ENCODE data around the gene C12orf60.

Gene C12orf60

DNA sequence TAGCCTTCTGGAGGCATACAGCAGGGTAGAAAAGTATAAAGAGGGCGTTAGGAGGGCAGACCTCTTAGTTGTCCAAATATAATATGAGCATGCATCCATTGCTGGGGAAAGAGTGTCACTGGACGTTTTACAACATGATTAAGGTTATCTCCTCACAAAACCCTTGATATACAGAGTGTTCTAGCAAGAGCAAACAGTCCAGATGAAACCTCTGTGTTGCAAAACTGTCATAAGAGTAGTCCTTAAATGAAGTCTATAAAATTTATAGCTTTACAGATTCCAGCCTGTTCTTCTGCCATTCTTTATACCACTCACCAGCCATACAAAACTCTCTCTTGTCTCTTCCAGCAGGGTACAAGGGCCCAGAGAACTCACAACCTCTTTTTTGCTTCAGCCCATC lies 21.9 kb upstream of the C12orf60 start:
- no peaks in the 10 kb centered on the region for H3K27me3 ChIP-seq (ENCODE audit: control insufficient read depth, insufficient read depth, low read length)
- H3K4me1 ChIP-seq (ENCODE audit: control insufficient read depth, insufficient read depth, low read length), result peaks cover 12% of the 10 kb centered on the region
- no peaks in the 10 kb centered on the region for H3K9me3 ChIP-seq (ENCODE audit: control insufficient read depth, low read length)
- no peak overlapping the region for H3K9ac ChIP-seq (ENCODE audit: low read length)
- H3K36me3 ChIP-seq (ENCODE audit: control insufficient read depth, insufficient read depth, low read length), result no peaks in the 10 kb centered on the region
- H3K4me3 ChIP-seq (ENCODE audit: low read length), result no peak overlapping the region

DNA sequence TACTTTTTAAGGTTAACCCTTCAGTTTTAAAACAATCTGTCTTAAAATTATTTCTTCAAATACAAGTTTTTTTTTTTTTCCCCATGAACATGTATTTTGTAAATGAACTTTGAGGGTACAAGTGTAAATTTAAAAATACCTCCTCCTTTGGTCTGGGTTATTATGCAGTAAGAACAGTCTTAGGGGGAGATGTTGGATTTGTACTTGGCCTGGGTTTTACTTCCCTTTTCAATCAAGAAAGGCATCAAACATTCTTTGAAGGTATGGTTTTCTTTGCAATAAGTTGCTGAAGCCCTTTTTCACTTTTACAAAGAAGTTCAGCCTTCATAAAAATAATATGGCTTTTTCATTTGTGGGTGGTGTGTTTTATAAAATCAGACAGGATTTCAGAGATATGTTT lies 20.7 kb upstream of the C12orf60 start:
- Histone ChIP-seq H3K9me3 (ENCODE audit: control insufficient read depth, low read length) (no peaks in the 10 kb centered on the region), H3K4me1 (ENCODE audit: control insufficient read depth, insufficient read depth, low read length) (peaks cover under 1% of the 10 kb centered on the region), H3K36me3 (ENCODE audit: control insufficient read depth, insufficient read depth, low read length) (no peaks in the 10 kb centered on the region), H3K27me3 (ENCODE audit: control insufficient read depth, insufficient read depth, low read length) (no peaks in the 10 kb centered on the region), H3K9ac (ENCODE audit: low read length) (no peak overlapping the region), H3K4me3 (ENCODE audit: low read length) (no peak overlapping the region)

GRCh38 chr12:14784471-14784870 lies 19.0 kb upstream of the C12orf60 start:
- no peaks in the 10 kb centered on the region for H3K27me3 ChIP-seq (ENCODE audit: control insufficient read depth, insufficient read depth, low read length)
- peaks cover 6% of the 10 kb centered on the region for H3K36me3 ChIP-seq (ENCODE audit: control insufficient read depth, insufficient read depth, low read length)
- no peaks in the 10 kb centered on the region for H3K9me3 ChIP-seq (ENCODE audit: control insufficient read depth, low read length)
- no peak overlapping the region for H3K9ac ChIP-seq (ENCODE audit: low read length)
- H3K4me3 ChIP-seq (ENCODE audit: low read length), result no peak overlapping the region
- no peaks in the 10 kb centered on the region for H3K4me1 ChIP-seq (ENCODE audit: control insufficient read depth, insufficient read depth, low read length)

- Histone ChIP-seq H3K4me3 (ENCODE audit: low read length) (no peak overlapping the region), H3K36me3 (ENCODE audit: control insufficient read depth, insufficient read depth, low read length) (peaks cover 6% of the 10 kb centered on the region), H3K27me3 (ENCODE audit: control insufficient read depth, insufficient read depth, low read length) (no peaks in the 10 kb centered on the region), H3K9me3 (ENCODE audit: control insufficient read depth, low read length) (no peaks in the 10 kb centered on the region), H3K4me1 (ENCODE audit: control insufficient read depth, insufficient read depth, low read length) (no peaks in the 10 kb centered on the region), H3K9ac (ENCODE audit: low read length) (no peak overlapping the region)
These were observed 17.9 kb upstream of the C12orf60 start for GRCh38 chr12:14785568-14785967.

DNA sequence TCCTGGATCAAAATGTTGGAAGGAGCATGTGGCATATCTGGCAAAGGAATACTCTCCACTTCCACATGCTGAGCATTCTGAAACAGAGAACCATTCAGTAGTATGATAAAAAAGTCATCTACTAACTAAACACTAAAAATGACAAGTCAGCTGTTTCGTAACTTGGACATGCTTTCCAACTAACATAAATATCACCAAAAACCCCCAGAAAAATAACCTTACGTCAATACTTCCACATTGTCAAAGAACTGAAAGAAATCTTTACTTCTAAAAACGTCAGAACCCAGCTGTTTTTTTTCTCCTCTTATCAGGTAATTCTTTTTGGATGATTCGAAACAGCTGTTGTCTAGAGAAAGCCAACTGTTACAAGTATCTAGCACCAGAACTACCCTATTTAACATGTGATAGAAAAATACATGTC lies 8.4 kb upstream of the C12orf60 start:
- H3K4me1 ChIP-seq (ENCODE audit: control insufficient read depth, insufficient read depth, low read length), result no peaks in the 10 kb centered on the region
- H3K27me3 ChIP-seq (ENCODE audit: control insufficient read depth, insufficient read depth, low read length), result no peaks in the 10 kb centered on the region
- no peak overlapping the region for H3K4me3 ChIP-seq (ENCODE audit: low read length)
- H3K9me3 ChIP-seq (ENCODE audit: control insufficient read depth, low read length), result no peaks in the 10 kb centered on the region
- H3K36me3 ChIP-seq (ENCODE audit: control insufficient read depth, insufficient read depth, low read length), result no peaks in the 10 kb centered on the region
- H3K9ac ChIP-seq (ENCODE audit: low read length), result no peak overlapping the region

DNA sequence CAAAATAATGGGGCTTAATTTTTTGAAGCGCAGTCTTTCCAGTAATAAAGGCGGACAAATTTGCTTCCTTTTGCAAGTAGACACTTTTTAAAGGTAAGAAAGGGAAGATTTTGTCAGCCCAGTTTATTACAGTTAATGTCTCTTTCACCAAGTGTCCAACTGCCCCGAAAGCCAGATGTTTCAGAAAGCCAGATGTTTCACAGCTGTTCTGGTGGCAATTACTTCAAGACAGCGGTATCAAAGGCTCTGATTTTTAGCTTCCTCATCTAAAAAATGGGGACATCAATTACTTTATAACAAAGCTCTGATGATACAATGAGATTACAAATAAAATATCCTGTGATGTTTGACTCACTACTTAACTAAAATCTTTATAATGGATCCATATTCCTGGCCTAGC lies 1.2 kb upstream of the C12orf60 start:
- peak overlapping the region; percentile 84 for H3K9ac ChIP-seq (ENCODE audit: low read length)
- H3K36me3 ChIP-seq (ENCODE audit: control insufficient read depth, insufficient read depth, low read length), result no peaks in the 10 kb centered on the region
- no peak overlapping the region for H3K4me3 ChIP-seq (ENCODE audit: low read length)
- H3K9me3 ChIP-seq (ENCODE audit: control insufficient read depth, low read length), result no peaks in the 10 kb centered on the region
- H3K4me1 ChIP-seq (ENCODE audit: control insufficient read depth, insufficient read depth, low read length), result no peaks in the 10 kb centered on the region
- H3K27me3 ChIP-seq (ENCODE audit: control insufficient read depth, insufficient read depth, low read length), result no peaks in the 10 kb centered on the region

DNA sequence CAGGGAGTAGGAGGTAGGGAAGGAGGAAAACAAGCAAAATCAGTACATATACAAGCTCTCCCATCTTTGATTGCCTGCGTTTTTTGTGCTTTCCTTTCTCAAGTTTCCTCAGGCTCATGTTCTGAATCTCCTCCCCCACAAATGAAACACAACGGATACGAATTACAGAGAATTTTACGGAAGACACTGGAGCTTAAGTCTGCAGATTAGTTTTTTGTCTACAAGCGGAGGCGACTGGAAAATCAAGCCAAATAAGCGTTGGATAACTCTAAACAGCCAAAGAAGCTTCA lies 804 bp upstream of the C12orf60 start:
- no peaks in the 10 kb centered on the region for H3K9me3 ChIP-seq (ENCODE audit: control insufficient read depth, low read length)
- peak overlapping the region; percentile 53 for H3K4me3 ChIP-seq (ENCODE audit: low read length)
- no peaks in the 10 kb centered on the region for H3K4me1 ChIP-seq (ENCODE audit: control insufficient read depth, insufficient read depth, low read length)
- peak overlapping the region; percentile 84 for H3K9ac ChIP-seq (ENCODE audit: low read length)
- H3K27me3 ChIP-seq (ENCODE audit: control insufficient read depth, insufficient read depth, low read length), result no peaks in the 10 kb centered on the region
- H3K36me3 ChIP-seq (ENCODE audit: control insufficient read depth, insufficient read depth, low read length), result no peaks in the 10 kb centered on the region

GRCh38 chr12:14803830-14804160 lies 325 bp downstream of the C12orf60 start:
- Histone ChIP-seq H3K27me3 (ENCODE audit: control insufficient read depth, insufficient read depth, low read length) (no peaks in the 10 kb centered on the region), H3K9me3 (ENCODE audit: control insufficient read depth, low read length) (no peaks in the 10 kb centered on the region), H3K4me1 (ENCODE audit: control insufficient read depth, insufficient read depth, low read length) (no peaks in the 10 kb centered on the region), H3K36me3 (ENCODE audit: control insufficient read depth, insufficient read depth, low read length) (no peaks in the 10 kb centered on the region), H3K9ac (ENCODE audit: low read length) (peak overlapping the region; percentile 54), H3K4me3 (ENCODE audit: low read length) (peak overlapping the region; percentile 47)

GRCh38 chr12:14810167-14810952 lies 6.9 kb downstream of the C12orf60 start:
- no peaks in the 10 kb centered on the region for H3K4me1 ChIP-seq (ENCODE audit: control insufficient read depth, insufficient read depth, low read length)
- H3K27me3 ChIP-seq (ENCODE audit: control insufficient read depth, insufficient read depth, low read length), result no peaks in the 10 kb centered on the region
- H3K36me3 ChIP-seq (ENCODE audit: control insufficient read depth, insufficient read depth, low read length), result no peaks in the 10 kb centered on the region
- H3K9ac ChIP-seq (ENCODE audit: low read length), result no peak overlapping the region
- no peak overlapping the region for H3K4me3 ChIP-seq (ENCODE audit: low read length)
- no peaks in the 10 kb centered on the region for H3K9me3 ChIP-seq (ENCODE audit: control insufficient read depth, low read length)

DNA sequence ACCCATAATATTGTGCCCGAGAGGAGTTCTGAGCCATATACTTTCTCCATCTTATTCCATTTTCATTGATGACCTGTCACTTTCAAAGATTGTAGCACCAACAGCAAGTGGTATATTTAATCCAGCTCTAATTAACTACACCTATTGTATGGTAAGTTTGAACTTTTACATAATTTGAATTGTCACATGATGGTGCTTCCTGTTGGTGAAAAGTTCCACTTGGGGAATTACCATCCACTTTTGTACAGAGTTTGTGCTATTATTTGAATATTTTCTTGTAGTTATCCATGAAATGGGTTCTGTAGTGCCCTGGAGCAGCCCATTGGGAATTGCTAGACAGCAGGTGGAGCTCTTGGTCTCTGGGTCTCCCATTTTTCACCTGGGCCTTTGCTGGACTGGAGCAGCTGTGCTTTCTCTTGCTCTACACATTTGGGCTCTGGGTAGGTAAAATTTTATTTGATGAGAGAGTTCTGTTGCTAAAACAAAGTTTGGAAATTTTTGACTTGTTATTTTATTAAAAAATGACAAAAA lies 7.5 kb downstream of the C12orf60 start:
- Histone ChIP-seq H3K4me1 (ENCODE audit: control insufficient read depth, insufficient read depth, low read length) (no peaks in the 10 kb centered on the region), H3K9ac (ENCODE audit: low read length) (no peak overlapping the region), H3K27me3 (ENCODE audit: control insufficient read depth, insufficient read depth, low read length) (no peaks in the 10 kb centered on the region), H3K36me3 (ENCODE audit: control insufficient read depth, insufficient read depth, low read length) (no peaks in the 10 kb centered on the region), H3K9me3 (ENCODE audit: control insufficient read depth, low read length) (no peaks in the 10 kb centered on the region), H3K4me3 (ENCODE audit: low read length) (no peak overlapping the region)

- Histone ChIP-seq H3K36me3 (ENCODE audit: control insufficient read depth, insufficient read depth, low read length) (no peaks in the 10 kb centered on the region), H3K27me3 (ENCODE audit: control insufficient read depth, insufficient read depth, low read length) (no peaks in the 10 kb centered on the region), H3K9ac (ENCODE audit: low read length) (no peak overlapping the region), H3K4me3 (ENCODE audit: low read length) (no peak overlapping the region), H3K4me1 (ENCODE audit: control insufficient read depth, insufficient read depth, low read length) (no peaks in the 10 kb centered on the region), H3K9me3 (ENCODE audit: control insufficient read depth, low read length) (no peaks in the 10 kb centered on the region)
These were observed 8.0 kb downstream of the C12orf60 start for GRCh38 chr12:14811486-14811885.

DNA sequence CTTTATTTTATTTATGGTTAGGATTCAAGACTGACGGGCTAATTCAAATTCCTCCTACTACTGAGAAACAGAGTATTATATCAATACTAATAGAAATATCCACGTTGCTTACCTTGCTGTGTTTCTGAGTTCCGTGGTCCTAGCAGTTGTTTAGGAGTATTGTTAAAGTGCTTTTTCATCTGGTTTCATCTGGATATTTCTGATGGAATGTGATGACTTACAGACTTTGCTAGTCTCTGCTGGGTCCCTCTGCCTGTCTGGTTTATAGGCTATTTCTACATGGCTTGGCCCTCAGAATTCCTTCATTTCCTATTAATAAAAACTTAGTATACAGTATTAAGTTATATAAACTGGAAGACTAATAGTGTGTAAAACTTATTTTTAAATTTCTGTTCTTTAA lies 10.5 kb downstream of the C12orf60 start, which contains the start of gene SMCO3:
TSS of gene SMCO3 (minus strand) at position 169 of the 400 bp plus-strand sequence. CDS start 7,502 bp downstream, outside the sequence.
- Histone ChIP-seq H3K27me3 (ENCODE audit: control insufficient read depth, insufficient read depth, low read length) (no peaks in the 10 kb centered on the region), H3K9ac (ENCODE audit: low read length) (no peak within 1 kb of the TSS), H3K4me3 (ENCODE audit: low read length) (no peak within 1 kb of the TSS)

More for the DNA sequence above, 10.5 kb downstream of the C12orf60 start, which contains the start of gene SMCO3:
- no peaks in the 10 kb centered on the region for H3K4me1 ChIP-seq (ENCODE audit: control insufficient read depth, insufficient read depth, low read length)
- no peaks in the 10 kb centered on the region for H3K9me3 ChIP-seq (ENCODE audit: control insufficient read depth, low read length)
- H3K36me3 ChIP-seq (ENCODE audit: control insufficient read depth, insufficient read depth, low read length), result no peaks in the 10 kb centered on the region

All from mucosa of stomach (tissue), 1 donor.